ENCODE measurements around the gene NUS1. TPM values are rescaled to one million over a fixed set of nuclear protein-coding genes. Genes with fewer than 3 reads are reported as not detected.
"Not testable (repeated sequence)": the region's sequence is repeated elsewhere in the genome, so short reads cannot be mapped to it uniquely, and the experiment has no call there.

NUS1 gene
- polyA plus RNA-seq, 1 donor (not counting 4 experiments of a cell fraction or from before 2014, with no cell fraction given): 29.0 TPM

DNA sequence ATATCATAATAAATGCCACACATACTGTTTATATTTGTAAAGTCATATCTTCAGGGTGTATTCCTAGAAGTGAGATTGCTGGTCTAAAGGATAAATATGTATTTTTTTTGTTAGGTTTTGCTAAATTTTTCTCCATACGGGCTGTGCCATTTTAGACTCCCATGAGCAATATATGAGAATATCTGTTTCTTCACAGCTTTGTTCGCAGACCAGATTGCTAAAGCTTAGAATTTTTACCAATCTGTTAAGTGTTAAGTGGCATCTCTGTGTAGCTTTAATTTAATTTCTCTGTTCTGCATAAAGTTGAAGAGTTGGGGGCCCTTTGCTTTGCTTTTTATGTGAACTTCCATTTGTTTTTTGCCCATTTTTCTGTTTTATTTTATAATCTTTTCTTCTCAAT, 32.3 kb upstream of the NUS1 start:
- Histone ChIP-seq H2AFZ (ENCODE audit: control insufficient read depth, low read length) (no peak overlapping the region), H3K4me3 (ENCODE audit: control insufficient read depth in 2 of 3, extremely low read depth in 1 of 3, insufficient read depth in 2 of 3, low read depth in 1 of 3, low read length in 3 of 3) (no peak overlapping the region), H3K79me2 (ENCODE audit: control insufficient read depth, insufficient read depth, low read length) (no peaks in the 10 kb centered on the region), H4K20me1 (ENCODE audit: control insufficient read depth, extremely low read depth, insufficient read depth, low read length) (no peaks in the 10 kb centered on the region), H3K9me1 (ENCODE audit: control insufficient read depth, extremely low read depth, insufficient read depth, low read length) (no peaks in the 10 kb centered on the region), H3K9me3 (ENCODE audit: control insufficient read depth, low read depth, low read length) (no peaks in the 10 kb centered on the region), H3K27ac (ENCODE audit: control insufficient read depth, insufficient read depth, low read length) (no peak overlapping the region), H3K27me3 (ENCODE audit: control insufficient read depth, extremely low read depth, insufficient read depth, low read length) (no peaks in the 10 kb centered on the region), H3K36me3 (ENCODE audit: control insufficient read depth in 2 of 2, extremely low read depth in 1 of 2, insufficient read depth in 2 of 2, low read length in 2 of 2) (no peaks in the 10 kb centered on the region), H3K4me2 (ENCODE audit: control insufficient read depth, extremely low read depth, insufficient read depth, low read depth, low read length) (no peak overlapping the region), H3K9ac (ENCODE audit: control insufficient read depth, extremely low read depth, insufficient read depth, low read length) (no peak overlapping the region), H3K4me1 (ENCODE audit: control insufficient read depth, extremely low read depth, insufficient read depth, low read length) (no peaks in the 10 kb centered on the region)
- dilution Hi-C loops (cut with MboI; ENCODE audit: extremely low pct_ligation_motif_present, low sequenced_read_pairs): no loop called here
- DNase-seq (ENCODE audit: low read depth, low spot score) (no peak), FAIRE-seq (no peak)
- TF ChIP-seq, protein P1, sequence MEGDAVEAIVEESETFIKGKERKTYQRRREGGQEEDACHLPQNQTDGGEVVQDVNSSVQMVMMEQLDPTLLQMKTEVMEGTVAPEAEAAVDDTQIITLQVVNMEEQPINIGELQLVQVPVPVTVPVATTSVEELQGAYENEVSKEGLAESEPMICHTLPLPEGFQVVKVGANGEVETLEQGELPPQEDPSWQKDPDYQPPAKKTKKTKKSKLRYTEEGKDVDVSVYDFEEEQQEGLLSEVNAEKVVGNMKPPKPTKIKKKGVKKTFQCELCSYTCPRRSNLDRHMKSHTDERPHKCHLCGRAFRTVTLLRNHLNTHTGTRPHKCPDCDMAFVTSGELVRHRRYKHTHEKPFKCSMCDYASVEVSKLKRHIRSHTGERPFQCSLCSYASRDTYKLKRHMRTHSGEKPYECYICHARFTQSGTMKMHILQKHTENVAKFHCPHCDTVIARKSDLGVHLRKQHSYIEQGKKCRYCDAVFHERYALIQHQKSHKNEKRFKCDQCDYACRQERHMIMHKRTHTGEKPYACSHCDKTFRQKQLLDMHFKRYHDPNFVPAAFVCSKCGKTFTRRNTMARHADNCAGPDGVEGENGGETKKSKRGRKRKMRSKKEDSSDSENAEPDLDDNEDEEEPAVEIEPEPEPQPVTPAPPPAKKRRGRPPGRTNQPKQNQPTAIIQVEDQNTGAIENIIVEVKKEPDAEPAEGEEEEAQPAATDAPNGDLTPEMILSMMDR (optimal IDR thresholded peaks at IDR 0.05 in 1 of 3, IDR thresholded peaks at IDR 0.05 in 1 of 3, conservative IDR thresholded peaks at IDR 0.05 in 1 of 3; ENCODE audit: extremely low read depth in 1 of 3, insufficient read depth in 2 of 3, low read length in 3 of 3): no peak
- TF ChIP-seq EZH2 (IDR thresholded peaks at IDR 0.05; ENCODE audit: low read length): no peak

DNA sequence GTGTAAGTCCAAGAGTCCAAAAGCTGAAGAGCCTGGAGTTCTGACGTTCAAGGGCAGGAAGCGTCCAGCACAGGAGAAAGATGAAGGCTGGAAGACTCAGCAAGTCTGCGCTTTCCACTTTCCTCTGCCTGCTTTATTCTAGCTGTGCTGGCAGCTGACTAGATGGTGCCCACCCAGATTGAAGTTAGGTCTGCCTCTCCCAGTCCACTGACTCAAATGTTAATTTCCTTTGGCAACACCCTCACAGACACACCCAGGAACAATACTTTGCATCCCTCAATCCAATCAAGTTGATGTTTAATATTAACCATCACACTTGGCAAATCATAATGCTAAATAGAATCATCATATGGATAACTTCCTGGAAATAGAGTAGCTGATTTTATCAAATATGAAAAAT, 23.3 kb upstream of the NUS1 start:
- H3K4me2 ChIP-seq (ENCODE audit: control insufficient read depth, extremely low read depth, insufficient read depth, low read depth, low read length); H3K4me3 ChIP-seq (ENCODE audit: control insufficient read depth in 2 of 3, extremely low read depth in 1 of 3, insufficient read depth in 2 of 3, low read depth in 1 of 3, low read length in 3 of 3); H2AFZ ChIP-seq (ENCODE audit: control insufficient read depth, low read length); H3K79me2 ChIP-seq (ENCODE audit: control insufficient read depth, insufficient read depth, low read length); FAIRE-seq; dilution Hi-C loops (cut with MboI; ENCODE audit: extremely low pct_ligation_motif_present, low sequenced_read_pairs); H4K20me1 ChIP-seq (ENCODE audit: control insufficient read depth, extremely low read depth, insufficient read depth, low read length); H3K9ac ChIP-seq (ENCODE audit: control insufficient read depth, extremely low read depth, insufficient read depth, low read length); H3K9me3 ChIP-seq (ENCODE audit: control insufficient read depth, low read depth, low read length); H3K9me1 ChIP-seq (ENCODE audit: control insufficient read depth, extremely low read depth, insufficient read depth, low read length); H3K27me3 ChIP-seq (ENCODE audit: control insufficient read depth, extremely low read depth, insufficient read depth, low read length); H3K27ac ChIP-seq (ENCODE audit: control insufficient read depth, insufficient read depth, low read length); H3K36me3 ChIP-seq (ENCODE audit: control insufficient read depth in 2 of 2, extremely low read depth in 1 of 2, insufficient read depth in 2 of 2, low read length in 2 of 2); DNase-seq (ENCODE audit: low read depth, low spot score); H3K4me1 ChIP-seq (ENCODE audit: control insufficient read depth, extremely low read depth, insufficient read depth, low read length): not testable (repeated sequence)

DNA sequence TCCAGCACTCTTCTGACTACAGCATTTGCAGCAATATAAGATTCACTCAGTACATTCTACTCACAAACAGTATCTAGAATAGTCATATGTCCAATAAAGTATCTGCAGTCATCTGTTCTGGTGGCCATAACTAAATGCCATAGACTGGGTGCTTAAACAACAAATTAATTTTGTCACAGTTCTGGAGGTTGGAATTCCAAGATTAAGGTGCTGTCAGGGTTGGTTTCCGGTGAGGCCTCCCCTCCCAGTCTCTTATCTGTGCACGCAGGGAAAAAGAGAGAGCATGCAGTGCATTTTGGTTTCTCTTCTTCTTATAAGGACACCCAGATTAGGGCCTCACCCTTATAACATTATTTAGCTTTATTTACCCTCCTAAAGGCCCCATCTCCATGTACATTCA, 21.3 kb upstream of the NUS1 start:
- Histone ChIP-seq H3K9ac (ENCODE audit: control insufficient read depth, extremely low read depth, insufficient read depth, low read length) (no peak overlapping the region), H4K20me1 (ENCODE audit: control insufficient read depth, extremely low read depth, insufficient read depth, low read length) (no peaks in the 10 kb centered on the region), H3K36me3 (ENCODE audit: control insufficient read depth in 2 of 2, extremely low read depth in 1 of 2, insufficient read depth in 2 of 2, low read length in 2 of 2) (no peaks in the 10 kb centered on the region), H2AFZ (ENCODE audit: control insufficient read depth, low read length) (no peak overlapping the region), H3K27me3 (ENCODE audit: control insufficient read depth, extremely low read depth, insufficient read depth, low read length) (no peaks in the 10 kb centered on the region), H3K9me3 (ENCODE audit: control insufficient read depth, low read depth, low read length) (no peaks in the 10 kb centered on the region), H3K4me2 (ENCODE audit: control insufficient read depth, extremely low read depth, insufficient read depth, low read depth, low read length) (no peak overlapping the region), H3K9me1 (ENCODE audit: control insufficient read depth, extremely low read depth, insufficient read depth, low read length) (no peaks in the 10 kb centered on the region), H3K79me2 (ENCODE audit: control insufficient read depth, insufficient read depth, low read length) (no peaks in the 10 kb centered on the region), H3K4me1 (ENCODE audit: control insufficient read depth, extremely low read depth, insufficient read depth, low read length) (no peaks in the 10 kb centered on the region), H3K4me3 (ENCODE audit: control insufficient read depth in 2 of 3, extremely low read depth in 1 of 3, insufficient read depth in 2 of 3, low read depth in 1 of 3, low read length in 3 of 3) (no peak overlapping the region), H3K27ac (ENCODE audit: control insufficient read depth, insufficient read depth, low read length) (no peak overlapping the region)
- no peak for DNase-seq (ENCODE audit: low read depth, low spot score)
- no peak for FAIRE-seq
- dilution Hi-C loops (cut with MboI; ENCODE audit: extremely low pct_ligation_motif_present, low sequenced_read_pairs): no loop called here
- TF ChIP-seq, protein P1 (optimal IDR thresholded peaks at IDR 0.05 in 1 of 3, IDR thresholded peaks at IDR 0.05 in 1 of 3, conservative IDR thresholded peaks at IDR 0.05 in 1 of 3; ENCODE audit: extremely low read depth in 1 of 3, insufficient read depth in 2 of 3, low read length in 3 of 3): no peak
- no peak for TF ChIP-seq EZH2 (IDR thresholded peaks at IDR 0.05; ENCODE audit: low read length)

Data from keratinocyte (primary cell).